ENCODE measurements around the gene ITSN2. TPM values are rescaled to one million over a fixed set of nuclear protein-coding genes. Genes with fewer than 3 reads are reported as not detected.

ITSN2 gene
- total and polyA plus RNA-seq, 2 experiments from 2014 or later = 20.3 to 34.4 TPM

GRCh38 chr2:24317491-24317920, 42.8 kb downstream of the ITSN2 start:
- H3K36me3 ChIP-seq (replicated peaks; ENCODE audit: insufficient read depth, low read depth) = no peaks in the 10 kb centered on the region
- no peaks in the 10 kb centered on the region for H3K4me1 ChIP-seq (ENCODE audit: insufficient read depth)
- H3K9me3 ChIP-seq (ENCODE audit: low read depth) = no peaks in the 10 kb centered on the region
- TF ChIP-seq EZH2phosphoT487 (IDR thresholded peaks at IDR 0.05; ENCODE audit: low read depth, severe bottlenecking, unreplicated experiment) = no peak
- TF ChIP-seq, protein P1, sequence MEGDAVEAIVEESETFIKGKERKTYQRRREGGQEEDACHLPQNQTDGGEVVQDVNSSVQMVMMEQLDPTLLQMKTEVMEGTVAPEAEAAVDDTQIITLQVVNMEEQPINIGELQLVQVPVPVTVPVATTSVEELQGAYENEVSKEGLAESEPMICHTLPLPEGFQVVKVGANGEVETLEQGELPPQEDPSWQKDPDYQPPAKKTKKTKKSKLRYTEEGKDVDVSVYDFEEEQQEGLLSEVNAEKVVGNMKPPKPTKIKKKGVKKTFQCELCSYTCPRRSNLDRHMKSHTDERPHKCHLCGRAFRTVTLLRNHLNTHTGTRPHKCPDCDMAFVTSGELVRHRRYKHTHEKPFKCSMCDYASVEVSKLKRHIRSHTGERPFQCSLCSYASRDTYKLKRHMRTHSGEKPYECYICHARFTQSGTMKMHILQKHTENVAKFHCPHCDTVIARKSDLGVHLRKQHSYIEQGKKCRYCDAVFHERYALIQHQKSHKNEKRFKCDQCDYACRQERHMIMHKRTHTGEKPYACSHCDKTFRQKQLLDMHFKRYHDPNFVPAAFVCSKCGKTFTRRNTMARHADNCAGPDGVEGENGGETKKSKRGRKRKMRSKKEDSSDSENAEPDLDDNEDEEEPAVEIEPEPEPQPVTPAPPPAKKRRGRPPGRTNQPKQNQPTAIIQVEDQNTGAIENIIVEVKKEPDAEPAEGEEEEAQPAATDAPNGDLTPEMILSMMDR (IDR thresholded peaks at IDR 0.05; ENCODE audit: poor library complexity) = no peak
- no peaks in the 10 kb centered on the region for H4K20me1 ChIP-seq (ENCODE audit: insufficient read depth, poor library complexity, severe bottlenecking)
- H3K27ac ChIP-seq = no peak overlapping the region
- H2AFZ ChIP-seq = no peak overlapping the region
- no peaks in the 10 kb centered on the region for H3K27me3 ChIP-seq
- DNase-seq (ENCODE audit: low spot score) = no peak
- no peaks in the 10 kb centered on the region for H3K9me2 ChIP-seq (replicated peaks; ENCODE audit: insufficient read depth)
- peaks cover 13% of the 10 kb centered on the region for H3K79me2 ChIP-seq
- H3K4me2 ChIP-seq = no peak overlapping the region
- no peak overlapping the region for H3K4me3 ChIP-seq

DNA sequence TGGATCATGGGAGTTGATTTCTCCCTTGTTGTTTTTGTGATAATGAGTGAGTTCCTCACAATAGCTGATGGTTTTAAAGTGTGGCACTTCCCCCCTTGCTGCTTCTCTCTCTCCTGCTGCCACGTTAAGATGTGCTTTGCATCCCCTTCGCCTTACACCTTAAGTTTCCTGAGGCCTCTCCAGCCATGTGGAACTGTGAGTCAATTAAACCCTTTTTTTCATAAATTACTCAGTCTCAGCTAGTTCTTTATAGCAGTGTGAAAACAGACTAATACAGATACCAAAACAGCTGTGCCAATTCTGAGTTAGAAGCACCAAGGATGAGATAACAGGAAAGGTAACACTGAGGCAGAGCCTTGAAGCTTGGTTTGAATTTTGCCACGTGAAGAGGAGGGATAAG, 44.7 kb downstream of the ITSN2 start:
- 83% methylated on average over 3 of the region's 3 CpGs for WGBS (ENCODE audit: low lambda C conversion rate, missing lambda C conversion rate)
- Histone ChIP-seq H3K9me2 (replicated peaks; ENCODE audit: insufficient read depth) (no peaks in the 10 kb centered on the region), H4K20me1 (ENCODE audit: insufficient read depth, poor library complexity, severe bottlenecking) (no peaks in the 10 kb centered on the region), H3K79me2 (peaks cover 10% of the 10 kb centered on the region), H3K27me3 (no peaks in the 10 kb centered on the region), H3K9me3 (ENCODE audit: low read depth) (no peaks in the 10 kb centered on the region), H3K27ac (no peak overlapping the region), H3K4me1 (ENCODE audit: insufficient read depth) (no peaks in the 10 kb centered on the region), H3K36me3 (replicated peaks; ENCODE audit: insufficient read depth, low read depth) (no peaks in the 10 kb centered on the region), H3K4me3 (no peak overlapping the region), H2AFZ (no peak overlapping the region), H3K4me2 (no peak overlapping the region)
- no peak for DNase-seq (ENCODE audit: low spot score)
- no peak for TF ChIP-seq EZH2phosphoT487 (IDR thresholded peaks at IDR 0.05; ENCODE audit: low read depth, severe bottlenecking, unreplicated experiment)
- TF ChIP-seq, protein P1 (IDR thresholded peaks at IDR 0.05; ENCODE audit: poor library complexity) = no peak
- no peak for TF ChIP-seq EZH2 (IDR thresholded peaks at IDR 0.05; ENCODE audit: borderline replicate concordance)

DNA sequence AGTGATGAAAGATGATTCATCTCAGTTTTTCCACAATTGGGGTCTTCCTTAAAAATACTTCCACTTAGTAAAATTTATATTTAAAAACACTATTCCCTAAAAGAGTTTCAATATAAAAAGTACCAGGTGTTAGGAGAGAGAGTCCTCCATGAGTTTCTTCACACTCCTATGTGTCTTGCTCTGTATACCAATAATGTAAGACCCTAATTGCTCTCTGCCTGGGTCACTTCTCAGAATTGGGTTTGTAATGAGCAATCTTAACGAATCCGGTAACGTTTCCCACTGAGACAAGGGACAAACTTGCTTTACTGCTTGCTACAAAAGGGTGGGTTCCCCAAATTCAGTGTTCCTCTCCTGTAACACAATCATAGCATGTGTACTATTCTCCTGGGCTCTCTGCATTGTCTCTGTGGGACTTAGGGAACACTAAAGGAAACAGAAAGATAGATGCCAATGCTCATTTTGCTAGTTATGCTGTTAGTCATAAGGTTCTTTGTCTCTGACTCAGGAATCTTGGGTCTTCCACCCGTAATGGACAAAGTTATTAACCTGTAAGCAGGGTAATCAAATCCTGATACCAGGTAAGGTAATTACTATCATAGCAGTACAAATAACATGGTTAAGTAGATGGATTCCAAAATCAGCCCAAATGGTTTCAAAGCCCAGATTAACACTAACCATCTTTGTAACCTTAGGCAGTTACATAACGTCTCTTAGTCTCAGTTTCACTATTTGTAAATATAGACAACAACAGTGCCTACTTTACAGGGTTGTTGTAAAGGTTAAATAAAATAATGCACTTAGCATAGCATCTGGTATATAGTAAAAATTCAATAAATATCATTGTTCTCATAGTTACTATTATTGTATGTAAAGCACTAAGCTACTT, 46.3 kb downstream of the ITSN2 start:
- WGBS (ENCODE audit: low lambda C conversion rate, missing lambda C conversion rate) = 87% methylated on average over 5 of the region's 5 CpGs
- Histone ChIP-seq H3K9me2 (replicated peaks; ENCODE audit: insufficient read depth) (no peaks in the 10 kb centered on the region), H3K9me3 (ENCODE audit: low read depth) (no peaks in the 10 kb centered on the region), H3K27me3 (no peaks in the 10 kb centered on the region), H3K27ac (no peak overlapping the region), H2AFZ (no peak overlapping the region), H3K4me3 (no peak overlapping the region), H3K79me2 (peaks cover 7% of the 10 kb centered on the region), H4K20me1 (ENCODE audit: insufficient read depth, poor library complexity, severe bottlenecking) (no peaks in the 10 kb centered on the region), H3K4me1 (ENCODE audit: insufficient read depth) (no peaks in the 10 kb centered on the region), H3K4me2 (no peak overlapping the region), H3K36me3 (replicated peaks; ENCODE audit: insufficient read depth, low read depth) (no peaks in the 10 kb centered on the region)
- TF ChIP-seq EZH2phosphoT487 (IDR thresholded peaks at IDR 0.05; ENCODE audit: low read depth, severe bottlenecking, unreplicated experiment) (no peak), EZH2 (IDR thresholded peaks at IDR 0.05; ENCODE audit: borderline replicate concordance) (no peak)
- TF ChIP-seq, protein P1 (IDR thresholded peaks at IDR 0.05; ENCODE audit: poor library complexity) = no peak
- DNase-seq (ENCODE audit: low spot score) = no peak

Data from hepatocyte (in vitro differentiated cells).